Measurements from ENCODE around the gene HSP90B1. TPM values are rescaled to one million over a fixed set of nuclear protein-coding genes. Genes with fewer than 3 reads are reported as not detected.

Gene HSP90B1
- total RNA-seq, 1 donor from 2014 or later: 346 TPM

- Mint-ChIP-seq H3K27ac (peak overlapping the region; percentile 9), H3K4me3 (no peak overlapping the region), H3K9me3 (no peaks in the 10 kb centered on the region), H3K27me3 (no peaks in the 10 kb centered on the region), H3K36me3 (ENCODE audit: low read depth) (peaks cover 62% of the 10 kb centered on the region), H3K4me1 (peaks cover 21% of the 10 kb centered on the region)
- intact Hi-C loops (cut with micrococcal nuclease): no loop called here
- ChIA-PET CTCF (no interaction called here), POLR2A (interaction anchor here (1.2 to 1.6 kb wide), 2 partner anchors 9 to 13 kb away, joined by 3 to 9 read pairs; partner anchors contain the start of gene TDG)
- DNase-seq: no peak
- no peak for TF ChIP-seq CTCF (IDR thresholded peaks at IDR 0.05)
- no peak for ATAC-seq (ENCODE audit: low read depth)
These were observed 22.3 kb downstream of the HSP90B1 start for GRCh38 chr12:103952497-103952896.

- intact Hi-C loops (cut with micrococcal nuclease): no loop called here
- Mint-ChIP-seq H3K27ac (peak overlapping the region; percentile 97), H3K36me3 (ENCODE audit: low read depth) (peaks cover 29% of the 10 kb centered on the region), H3K4me1 (peaks cover 27% of the 10 kb centered on the region), H3K9me3 (no peaks in the 10 kb centered on the region), H3K4me3 (peak overlapping the region; percentile 99), H3K27me3 (no peaks in the 10 kb centered on the region)
- TF ChIP-seq CTCF (IDR thresholded peaks at IDR 0.05): no peak
- POLR2A ChIA-PET: interaction anchor here (0.6 to 8.5 kb wide), 9 partner anchors 10 to 1280 kb away, joined by 3 to 143 read pairs (median 6); partner anchors contain the start of genes APPL2, HCFC2, HSP90B1 and TDG
- CTCF ChIA-PET: interaction anchor here (1.4 to 2.0 kb wide), 2 partner anchors 9 to 27 kb away, joined by 3 to 13 read pairs; partner anchors contain the start of gene TDG
- DNase-seq (no peak), ATAC-seq (ENCODE audit: low read depth) (no peak)
These were observed 25.8 kb downstream of the HSP90B1 start for GRCh38 chr12:103955811-103956508.

DNA sequence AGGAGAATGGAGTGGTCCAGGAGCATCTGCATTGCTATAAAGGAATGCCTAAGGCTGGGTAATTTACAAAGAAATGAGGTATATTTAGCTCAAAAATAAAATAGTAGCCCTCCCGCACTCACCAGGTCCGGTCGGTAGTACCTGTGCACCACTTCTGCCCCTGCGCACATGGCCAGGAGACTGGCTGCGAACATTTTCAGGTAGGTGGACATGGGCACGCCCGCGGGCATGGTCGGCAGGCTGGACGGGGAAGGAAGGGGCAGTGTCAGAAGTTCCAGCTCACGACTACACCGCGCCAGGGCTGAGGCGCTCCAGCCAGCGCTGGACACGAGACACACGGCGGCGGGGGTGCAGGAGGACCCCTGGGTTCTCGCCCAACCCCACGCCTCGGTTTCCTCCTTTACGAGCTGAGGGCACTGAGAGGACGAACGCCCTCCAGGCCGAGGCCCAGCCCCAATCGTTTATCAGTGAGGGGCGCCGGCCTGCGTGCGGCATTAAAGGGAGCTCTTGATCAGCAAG lies 26.4 kb downstream of the HSP90B1 start:
- H3K4me3 Mint-ChIP-seq: peak overlapping the region; percentile 99
- DNase-seq (no peak), ATAC-seq (ENCODE audit: low read depth) (no peak)
- no peaks in the 10 kb centered on the region for H3K9me3 Mint-ChIP-seq
- peaks cover 27% of the 10 kb centered on the region for H3K4me1 Mint-ChIP-seq
- H3K27ac Mint-ChIP-seq: peak overlapping the region; percentile 97
- H3K36me3 Mint-ChIP-seq (ENCODE audit: low read depth): peaks cover 27% of the 10 kb centered on the region
- ChIA-PET POLR2A (interaction anchor here (0.6 to 8.5 kb wide), 12 partner anchors 9 to 1279 kb away, joined by 3 to 143 read pairs (median 4); partner anchors contain the start of genes APPL2, HCFC2, HSP90B1 and TDG), CTCF (interaction anchor here (1.3 to 2.0 kb wide), 3 partner anchors 9 to 28 kb away, joined by 3 to 13 read pairs (median 3); partner anchors contain the start of gene TDG)
- no peaks in the 10 kb centered on the region for H3K27me3 Mint-ChIP-seq
- intact Hi-C loops (cut with micrococcal nuclease): loop anchor here (1.0 kb wide), 3 partner anchors 9 to 108 kb away; partner anchors contain the start of genes HCFC2, HSP90B1 and TDG
- TF ChIP-seq CTCF (IDR thresholded peaks at IDR 0.05): no peak

DNA sequence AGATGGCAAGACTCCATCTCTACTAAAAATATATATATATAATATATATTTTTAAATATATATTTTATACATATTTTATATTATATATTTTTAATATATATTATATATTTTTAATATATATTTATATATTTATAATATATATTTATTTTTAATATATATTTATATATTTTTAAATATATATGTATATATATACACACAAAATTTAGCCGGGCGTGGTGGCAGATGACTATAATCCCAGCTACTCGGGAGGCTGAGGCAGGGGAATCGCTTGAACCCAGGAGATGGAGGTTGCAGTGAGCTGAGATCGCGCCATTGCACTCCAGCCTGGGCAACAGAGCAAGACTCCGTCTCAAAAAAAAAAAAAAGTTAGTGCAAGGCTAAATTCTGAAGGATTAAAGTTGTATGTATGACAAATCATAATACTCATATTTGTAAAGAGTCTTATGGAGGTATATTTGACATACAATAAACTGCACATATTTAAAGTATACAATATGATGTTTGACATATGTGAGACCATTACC lies 27.7 kb downstream of the HSP90B1 start:
- intact Hi-C loops (cut with micrococcal nuclease): loop anchor here (1.0 kb wide), 3 partner anchors 7 to 106 kb away; partner anchors contain the start of genes HCFC2, HSP90B1 and TDG
- TF ChIP-seq CTCF (IDR thresholded peaks at IDR 0.05): no peak
- Mint-ChIP-seq H3K4me3 (peak overlapping the region; percentile 99), H3K9me3 (no peaks in the 10 kb centered on the region), H3K27me3 (no peaks in the 10 kb centered on the region), H3K36me3 (ENCODE audit: low read depth) (peaks cover 14% of the 10 kb centered on the region), H3K4me1 (peaks cover 29% of the 10 kb centered on the region), H3K27ac (peak overlapping the region; percentile 97)
- CTCF ChIA-PET: no interaction called here
- DNase-seq: no peak
- ATAC-seq (ENCODE audit: low read depth): no peak
- POLR2A ChIA-PET: interaction anchor here (0.8 to 8.5 kb wide), 4 partner anchors 8 to 30 kb away, joined by 4 to 143 read pairs (median 42); partner anchors contain the start of genes HSP90B1 and TDG

- ATAC-seq (ENCODE audit: low read depth): no peak
- Mint-ChIP-seq H3K36me3 (ENCODE audit: low read depth) (peaks cover 10% of the 10 kb centered on the region), H3K27me3 (no peaks in the 10 kb centered on the region), H3K4me1 (peaks cover 30% of the 10 kb centered on the region), H3K27ac (no peak overlapping the region), H3K9me3 (no peaks in the 10 kb centered on the region), H3K4me3 (no peak overlapping the region)
- DNase-seq: no peak
- ChIA-PET POLR2A (interaction anchor here (1.5 to 8.5 kb wide), 2 partner anchors 22 to 29 kb away, joined by 4 to 78 read pairs; partner anchors contain the start of gene HSP90B1), CTCF (no interaction called here)
- TF ChIP-seq CTCF (IDR thresholded peaks at IDR 0.05): no peak
- intact Hi-C loops (cut with micrococcal nuclease): no loop called here
These were observed 28.4 kb downstream of the HSP90B1 start for GRCh38 chr12:103958621-103959020.
